Anterior cingulate cortex (tissue), 58 donors: Measurements from ENCODE around the gene MT1G.
"Not testable (repeated sequence)": the region's sequence is repeated elsewhere in the genome, so short reads cannot be mapped to it uniquely, and the experiment has no call there.

Experiments used
- DNase-seq, 58 donors: peaks; one replicate each; lab custom pipeline; 2025; lab: John Stamatoyannopoulos, UW

The MT1G gene

GRCh38 chr16:56667581-56668571, at the start of gene MT1G:
Gene MT1G (minus strand): TSS chr16:56668065. CDS start chr16:56667993, 72 bp downstream.
- DNase-seq: peak in 22 of 58 donors; percentile 15 to 55 (median 30)

- DNase-seq: not testable (repeated sequence)
These were observed 49.7 kb upstream of the MT1G start for GRCh38 chr16:56717532-56717931.

GRCh38 chr16:56716761-56717160, 48.9 kb upstream of the MT1G start:
- DNase-seq: no peak

GRCh38 chr16:56715126-56715525, 47.3 kb upstream of the MT1G start:
- no peak for DNase-seq

DNA sequence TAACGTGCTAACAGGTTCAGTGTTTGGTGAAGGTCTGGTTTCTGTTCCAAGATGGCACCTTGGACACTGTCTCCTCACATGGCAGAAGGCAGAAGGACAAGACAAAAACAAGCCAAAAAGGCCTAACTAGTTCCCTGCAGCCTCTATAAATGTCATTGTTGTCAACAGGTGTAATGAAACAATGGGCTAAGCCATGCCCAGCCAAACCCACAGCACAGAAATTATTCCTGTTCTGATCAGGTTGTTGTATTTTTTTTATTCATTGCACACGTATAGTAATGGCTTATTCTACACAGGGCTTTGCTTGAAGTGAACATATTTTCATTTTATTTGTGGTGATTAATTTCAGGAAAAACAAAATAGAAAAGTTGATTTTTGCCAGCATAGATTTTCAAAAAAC, 45.9 kb upstream of the MT1G start:
- DNase-seq: no peak

GRCh38 chr16:56711862-56712261, 44.0 kb upstream of the MT1G start:
- no peak for DNase-seq

GRCh38 chr16:56710181-56710737, 42.4 kb upstream of the MT1G start:
- DNase-seq: no peak

DNA sequence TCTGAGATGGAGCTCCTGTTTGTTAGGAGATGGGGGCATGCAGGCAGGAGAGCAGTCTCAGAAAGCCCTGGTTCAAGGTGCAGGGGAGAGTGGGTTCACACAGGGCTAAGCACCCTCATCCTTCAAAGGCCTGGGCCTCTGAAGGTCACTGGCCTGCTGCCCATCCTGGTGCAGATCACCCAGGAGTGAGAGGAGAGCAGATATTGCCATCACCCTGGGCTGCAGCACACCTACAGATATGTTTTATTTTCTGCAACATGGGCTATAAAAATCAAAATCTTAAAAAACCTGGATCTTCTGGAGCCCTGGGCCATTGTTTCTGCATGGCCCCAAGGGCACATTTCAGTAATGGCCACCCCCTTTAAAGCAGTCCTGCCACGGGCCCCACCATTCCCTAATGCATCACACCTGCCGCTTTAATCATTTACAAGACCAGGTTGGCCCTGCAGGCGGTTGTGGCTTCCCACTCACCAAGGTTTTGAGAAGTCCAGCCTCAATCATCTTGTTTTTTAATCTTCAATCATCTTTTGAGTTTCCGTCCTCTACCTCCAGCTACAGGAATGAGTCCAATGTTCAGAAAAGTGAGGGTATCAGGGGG, 41.7 kb upstream of the MT1G start:
- no peak for DNase-seq

DNA sequence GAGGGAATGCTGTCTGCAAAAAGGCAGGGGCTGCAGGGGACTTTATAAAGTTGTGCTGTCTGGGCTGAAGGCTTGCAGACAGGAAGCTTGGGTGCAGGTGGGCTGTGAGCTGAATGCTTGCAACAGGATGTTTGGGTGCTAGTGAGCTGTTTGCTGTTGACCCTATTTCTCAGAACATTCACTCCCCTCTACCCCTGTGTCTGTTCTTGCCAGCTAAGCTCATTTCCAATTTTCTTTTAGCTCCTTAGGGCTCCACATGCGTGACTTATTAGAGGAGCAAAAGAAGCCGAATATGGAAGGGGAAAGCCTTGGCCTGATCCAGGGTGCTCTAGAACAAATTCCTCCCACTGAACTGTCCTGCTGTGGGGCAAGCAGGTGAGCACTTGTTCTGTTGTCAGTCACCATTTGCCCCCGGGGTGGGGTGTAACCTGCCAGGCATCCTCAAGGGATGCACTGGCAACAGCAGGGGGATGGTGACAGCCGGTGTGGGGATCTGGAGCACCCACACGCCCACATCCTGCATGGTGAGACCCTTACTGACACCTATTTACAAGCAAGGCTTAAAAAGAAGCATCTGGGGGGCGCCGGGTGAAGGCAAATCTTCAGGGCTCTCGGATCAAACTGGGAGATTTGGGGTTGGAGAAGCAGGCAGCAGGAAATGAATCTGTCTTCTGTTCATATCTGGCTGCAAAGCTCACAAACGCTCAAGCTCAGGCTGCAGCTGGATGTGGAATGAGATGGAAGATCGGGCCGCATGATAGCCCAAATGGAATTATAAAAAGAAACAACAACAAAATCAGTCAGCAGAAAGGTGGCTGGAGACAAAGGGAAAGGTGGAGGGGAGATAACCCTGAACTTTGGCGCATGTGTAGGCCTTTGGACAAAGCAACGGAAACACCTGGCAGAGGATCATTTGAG, 40.9 kb upstream of the MT1G start:
- no peak for DNase-seq

- DNase-seq: no peak
These were observed 35.0 kb upstream of the MT1G start for GRCh38 chr16:56702836-56703235.

- no peak for DNase-seq
These were observed 33.7 kb upstream of the MT1G start for GRCh38 chr16:56701534-56701933.

GRCh38 chr16:56700631-56701030, 32.8 kb upstream of the MT1G start:
- DNase-seq: no peak

DNA sequence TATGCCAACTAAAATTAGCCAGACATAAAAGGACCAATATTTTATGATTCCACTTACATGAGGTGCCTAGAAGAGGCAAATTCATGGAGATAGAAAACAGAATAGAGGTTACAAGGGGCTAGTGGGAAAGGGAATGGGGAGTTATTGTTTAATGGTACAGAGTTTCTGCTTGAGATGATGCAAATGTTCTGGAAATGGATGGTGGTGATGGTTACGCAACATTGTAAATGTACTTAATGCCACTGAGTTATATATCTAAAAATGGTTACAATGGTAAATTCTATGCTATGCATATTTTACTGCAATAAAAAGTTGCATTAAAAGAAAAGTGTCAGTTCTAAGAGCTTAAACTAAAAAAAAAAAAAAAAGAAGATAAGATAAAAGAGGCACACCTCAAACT, 32.3 kb upstream of the MT1G start:
- no peak for DNase-seq

DNA sequence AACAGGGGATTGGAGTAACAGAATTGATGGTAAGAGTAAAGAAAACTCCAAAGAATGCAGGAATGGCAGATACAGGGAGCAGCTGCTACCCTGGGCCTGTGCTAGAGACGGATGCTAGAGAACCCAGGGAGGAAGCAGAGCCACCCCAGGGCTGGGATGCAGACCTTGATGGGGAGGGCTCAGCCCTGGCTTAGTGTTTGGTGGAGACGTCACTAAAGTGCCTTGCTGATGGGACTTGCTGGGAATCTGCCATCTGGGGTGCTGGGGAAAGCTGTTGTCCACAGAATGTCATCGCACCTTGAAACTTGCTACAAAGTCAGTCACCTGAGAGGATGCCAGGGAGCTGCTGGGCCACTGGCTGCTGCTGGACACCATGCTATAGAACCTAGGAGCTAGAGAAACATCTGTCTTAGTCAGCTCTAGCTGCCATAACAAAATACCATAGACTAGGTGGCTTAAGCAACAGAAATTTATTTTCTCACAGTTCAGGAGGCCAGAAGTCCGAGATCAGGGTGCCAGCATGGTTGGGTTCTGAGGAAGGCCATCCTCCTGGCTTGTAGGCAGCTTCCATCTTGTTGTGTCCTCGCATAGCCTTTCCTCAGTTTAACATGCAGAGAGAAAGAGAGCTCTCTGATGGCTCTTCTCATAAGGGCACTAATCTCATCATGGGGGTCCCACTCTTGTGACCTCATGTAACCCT, 29.7 kb upstream of the MT1G start:
- no peak for DNase-seq

- DNase-seq: no peak
These were observed 27.4 kb upstream of the MT1G start for GRCh38 chr16:56695246-56695645.

DNA sequence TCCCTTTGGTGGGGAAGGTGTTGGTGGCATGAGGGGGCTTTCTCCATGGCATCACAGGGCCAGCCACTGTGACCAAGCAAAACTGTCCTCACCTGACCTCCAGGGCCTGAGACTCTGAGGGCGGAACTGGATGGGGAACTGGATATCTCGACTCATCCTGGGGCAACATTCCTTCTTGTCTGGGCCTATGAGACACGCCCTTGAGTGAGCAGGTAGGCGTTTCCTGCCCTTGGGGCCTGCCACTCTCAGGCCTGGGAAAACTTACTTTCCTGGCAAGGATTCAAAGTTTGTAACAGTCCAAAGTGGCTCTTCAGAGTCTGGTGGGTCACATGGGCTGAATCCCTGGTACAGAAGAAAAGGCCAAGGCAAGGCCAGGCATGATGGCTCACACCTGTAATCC, 24.0 kb upstream of the MT1G start:
- DNase-seq: no peak

DNA sequence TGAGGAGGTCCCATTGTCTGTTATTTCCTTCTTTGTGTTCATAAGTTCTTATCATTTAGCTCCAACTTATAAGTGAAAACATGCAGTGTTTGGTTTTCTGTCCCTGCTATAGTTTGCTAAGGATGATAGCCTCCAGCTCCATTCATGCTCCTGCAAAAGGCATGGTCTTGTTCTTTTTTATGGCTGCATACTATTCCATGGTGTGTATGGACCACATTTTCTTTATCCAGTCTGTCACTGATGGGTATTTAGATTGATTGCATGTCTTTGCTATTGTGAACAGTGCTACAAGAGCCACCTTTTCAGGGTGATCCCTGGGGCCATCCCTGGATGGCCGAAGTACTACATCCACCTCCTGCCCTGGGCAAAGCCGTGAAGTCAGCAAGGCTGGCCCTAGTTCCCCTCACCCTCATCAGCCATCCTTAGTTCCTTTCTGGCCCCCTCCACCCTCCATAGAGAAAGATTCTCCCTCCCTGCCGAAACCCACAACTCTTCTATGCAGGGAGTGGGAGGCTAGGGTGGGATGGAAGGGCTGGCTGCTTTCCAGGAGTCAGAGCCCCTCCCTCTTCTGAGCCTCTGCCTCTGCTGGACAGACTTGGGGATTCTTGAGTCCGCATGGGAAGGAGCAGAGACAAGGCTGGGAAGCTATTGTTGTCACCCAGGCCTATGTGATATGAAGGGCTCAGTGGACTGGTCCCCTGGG, 22.7 kb upstream of the MT1G start:
- DNase-seq: no peak

GRCh38 chr16:56689171-56689570, 21.3 kb upstream of the MT1G start:
- DNase-seq: no peak

DNA sequence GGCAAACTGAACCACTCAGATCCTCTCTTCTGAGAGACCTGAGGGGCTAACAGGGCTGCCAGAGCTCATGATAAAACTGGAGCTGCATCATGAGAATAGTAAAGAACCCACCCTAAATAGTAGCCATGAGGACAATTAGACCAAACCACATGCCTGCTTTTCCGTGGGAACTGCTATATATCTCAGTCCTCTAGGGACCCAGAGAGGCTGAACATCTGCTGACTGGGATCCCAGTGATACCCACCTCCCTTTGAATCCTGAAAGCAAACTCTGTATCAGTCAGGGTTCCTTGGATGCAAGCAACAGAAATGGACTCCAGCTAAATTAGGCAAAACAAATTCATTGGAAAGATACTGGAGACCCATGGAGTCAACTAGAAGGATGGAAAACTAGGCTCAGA, 20.9 kb upstream of the MT1G start:
- no peak for DNase-seq
